ENCODE measurements around the gene PTPN13.

The PTPN13 gene

DNA sequence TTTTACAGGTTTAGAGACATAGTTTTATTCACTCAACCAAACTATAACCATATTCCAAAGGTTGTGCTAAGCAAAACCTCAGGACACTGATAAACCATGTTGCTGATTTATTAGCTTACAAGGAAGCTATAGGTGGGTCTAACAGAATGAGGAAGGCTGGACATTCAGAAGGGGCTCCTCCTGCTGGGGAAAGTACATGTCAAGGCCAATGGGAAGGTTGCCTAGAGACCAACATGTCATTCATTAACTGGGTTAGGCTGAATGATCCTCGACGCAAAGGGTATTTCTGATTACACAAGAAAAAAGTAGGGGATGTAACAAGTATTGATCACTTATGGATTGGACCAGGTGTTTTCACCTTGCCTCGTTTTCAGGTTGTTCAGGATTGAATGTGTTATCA, 224.7 kb downstream of the PTPN13 start:
- no peak overlapping the region for H3K27ac ChIP-seq (ENCODE audit: low read depth, low read length)
- TF ChIP-seq CTCF (IDR thresholded peaks at IDR 0.05; ENCODE audit: low read depth, low read length, poor library complexity, severe bottlenecking) (no peak), EZH2phosphoT487 (IDR thresholded peaks at IDR 0.05; ENCODE audit: borderline replicate concordance, low read length) (no peak)
- H4K20me1 ChIP-seq (ENCODE audit: control insufficient read depth, insufficient read depth, low read depth, low read length) = no peaks in the 10 kb centered on the region
- no peaks in the 10 kb centered on the region for H3K27me3 ChIP-seq (ENCODE audit: control insufficient read depth, low read length)
- H3K79me2 ChIP-seq (ENCODE audit: control insufficient read depth, low read length) = no peaks in the 10 kb centered on the region
- no peaks in the 10 kb centered on the region for H3K4me1 ChIP-seq (ENCODE audit: control insufficient read depth, low read length)
- H3K4me2 ChIP-seq (ENCODE audit: low read length) = no peak overlapping the region
- H3K36me3 ChIP-seq (ENCODE audit: control insufficient read depth, low read length) = no peaks in the 10 kb centered on the region
- no peaks in the 10 kb centered on the region for H3K9me2 ChIP-seq (replicated peaks; ENCODE audit: control insufficient read depth, low read length)
- no peaks in the 10 kb centered on the region for H3F3A ChIP-seq (ENCODE audit: control insufficient read depth, insufficient read depth)
- no peak overlapping the region for H3K4me3 ChIP-seq (ENCODE audit: low read length)
- H3K9me3 ChIP-seq (ENCODE audit: control insufficient read depth, insufficient read depth, low read length) = peaks cover 6% of the 10 kb centered on the region; the same call in 1 of the 2 replicates

DNA sequence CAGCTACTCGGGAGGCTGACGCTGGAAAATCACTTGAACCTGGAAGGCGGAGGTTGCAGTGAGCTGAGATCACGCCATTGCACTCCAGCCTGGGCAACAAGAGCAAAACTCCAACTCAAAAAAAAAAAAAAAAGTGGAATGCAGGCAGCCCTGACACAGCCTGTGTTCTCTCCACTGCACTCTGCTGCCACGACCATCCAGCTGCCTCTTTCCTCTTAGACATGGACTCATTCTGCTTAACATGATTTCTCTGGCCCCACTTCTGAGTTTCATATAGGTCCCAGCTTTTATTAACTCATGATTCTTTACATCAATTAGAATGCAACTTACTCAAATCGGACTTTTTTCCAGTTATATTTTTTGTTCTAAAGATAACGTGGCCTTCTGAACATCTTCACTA, 225.4 kb downstream of the PTPN13 start:
- H3K27me3 ChIP-seq (ENCODE audit: control insufficient read depth, low read length) = no peaks in the 10 kb centered on the region
- peaks cover 6% of the 10 kb centered on the region; the same call in 1 of the 2 replicates for H3K9me3 ChIP-seq (ENCODE audit: control insufficient read depth, insufficient read depth, low read length)
- H3K36me3 ChIP-seq (ENCODE audit: control insufficient read depth, low read length) = no peaks in the 10 kb centered on the region
- H3K4me2 ChIP-seq (ENCODE audit: low read length) = no peak overlapping the region
- H3K4me1 ChIP-seq (ENCODE audit: control insufficient read depth, low read length) = no peaks in the 10 kb centered on the region
- no peak overlapping the region for H3K4me3 ChIP-seq (ENCODE audit: low read length)
- H3F3A ChIP-seq (ENCODE audit: control insufficient read depth, insufficient read depth) = no peaks in the 10 kb centered on the region
- no peak for TF ChIP-seq CTCF (IDR thresholded peaks at IDR 0.05; ENCODE audit: low read depth, low read length, poor library complexity, severe bottlenecking)
- TF ChIP-seq EZH2phosphoT487 (IDR thresholded peaks at IDR 0.05; ENCODE audit: borderline replicate concordance, low read length) = no peak
- no peak overlapping the region for H3K27ac ChIP-seq (ENCODE audit: low read depth, low read length)
- H4K20me1 ChIP-seq (ENCODE audit: control insufficient read depth, insufficient read depth, low read depth, low read length) = no peaks in the 10 kb centered on the region
- H3K9me2 ChIP-seq (replicated peaks; ENCODE audit: control insufficient read depth, low read length) = no peaks in the 10 kb centered on the region
- no peaks in the 10 kb centered on the region for H3K79me2 ChIP-seq (ENCODE audit: control insufficient read depth, low read length)

DNA sequence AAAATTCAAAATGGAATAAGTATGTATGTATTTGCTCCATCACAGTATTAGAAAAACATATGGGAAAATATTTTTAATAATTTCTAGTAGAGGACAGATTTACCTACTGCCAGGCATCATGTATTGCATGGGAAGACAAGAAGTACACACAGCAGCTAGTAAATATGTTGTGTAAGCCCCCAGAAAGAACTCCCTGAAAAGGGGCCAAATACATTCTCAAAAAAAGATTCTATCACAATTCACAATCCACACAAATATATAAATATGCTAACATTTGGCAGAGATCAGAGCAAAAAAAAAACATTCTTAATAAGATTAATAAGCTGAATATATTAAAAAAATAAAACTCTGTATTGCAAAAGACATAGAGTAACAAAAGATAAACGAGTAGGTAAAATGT, 227.0 kb downstream of the PTPN13 start:
- no peaks in the 10 kb centered on the region for H3K79me2 ChIP-seq (ENCODE audit: control insufficient read depth, low read length)
- H3K9me2 ChIP-seq (replicated peaks; ENCODE audit: control insufficient read depth, low read length) = no peaks in the 10 kb centered on the region
- peaks cover under 1% of the 10 kb centered on the region; the same call in 1 of the 2 replicates for H3K9me3 ChIP-seq (ENCODE audit: control insufficient read depth, insufficient read depth, low read length)
- no peaks in the 10 kb centered on the region for H4K20me1 ChIP-seq (ENCODE audit: control insufficient read depth, insufficient read depth, low read depth, low read length)
- H3K4me1 ChIP-seq (ENCODE audit: control insufficient read depth, low read length) = no peaks in the 10 kb centered on the region
- no peaks in the 10 kb centered on the region for H3F3A ChIP-seq (ENCODE audit: control insufficient read depth, insufficient read depth)
- H3K4me3 ChIP-seq (ENCODE audit: low read length) = no peak overlapping the region
- H3K4me2 ChIP-seq (ENCODE audit: low read length) = no peak overlapping the region
- H3K27ac ChIP-seq (ENCODE audit: low read depth, low read length) = no peak overlapping the region
- no peak for TF ChIP-seq EZH2phosphoT487 (IDR thresholded peaks at IDR 0.05; ENCODE audit: borderline replicate concordance, low read length)
- no peak for TF ChIP-seq CTCF (IDR thresholded peaks at IDR 0.05; ENCODE audit: low read depth, low read length, poor library complexity, severe bottlenecking)
- no peaks in the 10 kb centered on the region for H3K27me3 ChIP-seq (ENCODE audit: control insufficient read depth, low read length)
- no peaks in the 10 kb centered on the region for H3K36me3 ChIP-seq (ENCODE audit: control insufficient read depth, low read length)

Data from DOHH2 (cell line).